Measurements from ENCODE around the gene DCAF8L2. TPM values are rescaled to one million over a fixed set of nuclear protein-coding genes. Genes with fewer than 3 reads are reported as not detected.
"Not testable (repeated sequence)": the region's sequence is repeated elsewhere in the genome, so short reads cannot be mapped to it uniquely, and the experiment has no call there.

DCAF8L2 gene
- total RNA-seq, 2 donors from 2014 or later, result not detected

- H3K4me3 ChIP-seq, result no peak overlapping the region
- TF ChIP-seq CTCF (IDR thresholded peaks at IDR 0.05), result no peak
- no peaks in the 10 kb centered on the region for H3K9me3 ChIP-seq
- H3K27me3 ChIP-seq, result no peaks in the 10 kb centered on the region
- DNase-seq (ENCODE audit: low spot score), result no peak
- no peak overlapping the region for H3K27ac ChIP-seq
- H3K4me1 ChIP-seq, result no peaks in the 10 kb centered on the region
- H3K36me3 ChIP-seq, result no peaks in the 10 kb centered on the region
These were observed 85.3 kb downstream of the DCAF8L2 start for GRCh38 chrX:27675493-27675892.

- no peak for DNase-seq (ENCODE audit: low spot score)
- Histone ChIP-seq H3K4me3 (no peak overlapping the region), H3K4me1 (no peaks in the 10 kb centered on the region), H3K27ac (no peak overlapping the region), H3K36me3 (no peaks in the 10 kb centered on the region), H3K27me3 (no peaks in the 10 kb centered on the region), H3K9me3 (no peaks in the 10 kb centered on the region)
- TF ChIP-seq CTCF (IDR thresholded peaks at IDR 0.05), result no peak
These were observed 89.1 kb downstream of the DCAF8L2 start for GRCh38 chrX:27679281-27679680.

GRCh38 chrX:27680726-27681125 is 90.6 kb downstream of the DCAF8L2 start:
- DNase-seq (ENCODE audit: low spot score), result no peak
- no peaks in the 10 kb centered on the region for H3K9me3 ChIP-seq
- no peaks in the 10 kb centered on the region for H3K4me1 ChIP-seq
- H3K27ac ChIP-seq, result no peak overlapping the region
- H3K36me3 ChIP-seq, result no peaks in the 10 kb centered on the region
- no peak overlapping the region for H3K4me3 ChIP-seq
- no peak for TF ChIP-seq CTCF (IDR thresholded peaks at IDR 0.05)
- H3K27me3 ChIP-seq, result no peaks in the 10 kb centered on the region

GRCh38 chrX:27683566-27684208 is 93.5 kb downstream of the DCAF8L2 start:
- not testable (repeated sequence) for DNase-seq (ENCODE audit: low spot score); H3K4me1 ChIP-seq; H3K27me3 ChIP-seq; H3K4me3 ChIP-seq; H3K36me3 ChIP-seq; H3K27ac ChIP-seq; H3K9me3 ChIP-seq
- peak; percentile 28 to 50 for TF ChIP-seq CTCF (IDR thresholded peaks at IDR 0.05)

GRCh38 chrX:27694667-27695066 is 104.5 kb downstream of the DCAF8L2 start:
- no peak overlapping the region for H3K4me3 ChIP-seq
- no peaks in the 10 kb centered on the region for H3K36me3 ChIP-seq
- no peaks in the 10 kb centered on the region for H3K27me3 ChIP-seq
- no peaks in the 10 kb centered on the region for H3K9me3 ChIP-seq
- no peak overlapping the region for H3K27ac ChIP-seq
- no peak for TF ChIP-seq CTCF (IDR thresholded peaks at IDR 0.05)
- no peaks in the 10 kb centered on the region for H3K4me1 ChIP-seq
- DNase-seq (ENCODE audit: low spot score), result no peak

GRCh38 chrX:27706526-27706925 is 116.4 kb downstream of the DCAF8L2 start:
- no peak for TF ChIP-seq CTCF (IDR thresholded peaks at IDR 0.05)
- Histone ChIP-seq H3K36me3 (no peaks in the 10 kb centered on the region), H3K27ac (no peak overlapping the region), H3K4me3 (no peak overlapping the region), H3K4me1 (no peaks in the 10 kb centered on the region), H3K27me3 (no peaks in the 10 kb centered on the region), H3K9me3 (no peaks in the 10 kb centered on the region)
- DNase-seq (ENCODE audit: low spot score), result no peak

All from right atrium auricular region (tissue), 2 donors.